Measurements from ENCODE around the gene PEG3.

The PEG3 gene

GRCh38 chr19:56811480-56811879, 29.0 kb downstream of the PEG3 start:
- H3K36me3 ChIP-seq (ENCODE audit: control insufficient read depth, insufficient read depth, low read length): no peaks in the 10 kb centered on the region
- no peak for DNase-seq (ENCODE audit: extremely low read depth, insufficient read length)
- no peak for TF ChIP-seq CTCF (IDR thresholded peaks at IDR 0.05; ENCODE audit: insufficient read depth, low read length, poor library complexity, severe bottlenecking)
- no peak overlapping the region for H3K4me3 ChIP-seq (replicated peaks; ENCODE audit: low read depth, low read length)
- H3K27me3 ChIP-seq (replicated peaks; ENCODE audit: control insufficient read depth, insufficient read depth, low read length): no peaks in the 10 kb centered on the region

DNA sequence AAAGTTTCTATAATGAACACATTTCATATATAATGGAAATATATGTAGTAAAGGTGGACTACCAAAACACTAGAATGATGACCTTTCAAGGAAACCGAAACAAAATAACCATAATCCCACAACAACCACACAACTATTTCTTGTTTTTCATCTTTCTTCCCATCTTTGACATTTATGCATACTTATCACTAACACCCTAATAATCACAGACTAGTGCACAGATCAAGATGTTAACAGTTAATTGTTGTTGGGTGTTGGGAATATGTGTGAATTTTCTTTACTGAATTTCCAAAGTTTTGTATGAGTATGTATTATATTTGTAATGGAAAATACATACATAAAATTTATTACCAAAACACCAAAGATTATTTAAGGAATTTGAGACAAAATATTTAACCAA, 30.3 kb downstream of the PEG3 start:
- TF ChIP-seq CTCF (IDR thresholded peaks at IDR 0.05; ENCODE audit: insufficient read depth, low read length, poor library complexity, severe bottlenecking): no peak
- H3K4me3 ChIP-seq (replicated peaks; ENCODE audit: low read depth, low read length): no peak overlapping the region
- H3K27me3 ChIP-seq (replicated peaks; ENCODE audit: control insufficient read depth, insufficient read depth, low read length): no peaks in the 10 kb centered on the region
- DNase-seq (ENCODE audit: extremely low read depth, insufficient read length): no peak
- H3K36me3 ChIP-seq (ENCODE audit: control insufficient read depth, insufficient read depth, low read length): no peaks in the 10 kb centered on the region

DNA sequence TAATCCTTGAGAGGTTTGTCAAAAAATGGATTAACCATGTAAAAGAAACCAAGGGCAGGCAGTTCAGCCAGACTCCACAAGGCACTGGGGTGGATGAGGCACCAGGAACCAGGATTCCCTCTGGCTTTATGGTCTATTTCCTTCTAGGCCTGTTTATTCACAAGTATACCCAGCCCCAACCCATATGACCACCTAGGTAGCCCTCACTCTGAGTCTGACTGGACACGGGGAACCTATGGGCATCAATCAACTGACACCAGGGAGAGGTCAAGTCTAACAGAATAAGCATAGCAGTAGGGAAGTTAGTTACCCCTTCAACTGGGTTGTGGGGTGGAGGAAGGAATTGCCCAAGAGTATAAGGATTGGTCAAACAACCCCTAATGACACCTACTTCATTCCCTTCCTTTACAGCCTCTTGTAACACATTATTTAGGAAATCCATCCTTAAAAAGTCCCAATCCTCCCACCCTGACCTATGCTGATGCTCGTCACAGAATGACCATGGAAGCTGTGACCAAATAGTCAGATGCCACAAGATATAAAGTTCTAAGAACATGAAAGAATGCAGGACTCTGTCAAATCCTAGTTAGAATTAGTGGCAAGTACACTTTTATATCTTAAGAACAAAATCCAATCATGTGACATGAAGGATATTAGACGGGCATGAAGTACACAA, 31.7 kb downstream of the PEG3 start:
- no peak for DNase-seq (ENCODE audit: extremely low read depth, insufficient read length)
- Histone ChIP-seq H3K36me3 (ENCODE audit: control insufficient read depth, insufficient read depth, low read length) (no peaks in the 10 kb centered on the region), H3K27me3 (replicated peaks; ENCODE audit: control insufficient read depth, insufficient read depth, low read length) (no peaks in the 10 kb centered on the region), H3K4me3 (replicated peaks; ENCODE audit: low read depth, low read length) (no peak overlapping the region)
- TF ChIP-seq CTCF (IDR thresholded peaks at IDR 0.05; ENCODE audit: insufficient read depth, low read length, poor library complexity, severe bottlenecking): no peak

- TF ChIP-seq CTCF (IDR thresholded peaks at IDR 0.05; ENCODE audit: insufficient read depth, low read length, poor library complexity, severe bottlenecking): no peak
- Histone ChIP-seq H3K36me3 (ENCODE audit: control insufficient read depth, insufficient read depth, low read length) (no peaks in the 10 kb centered on the region), H3K4me3 (replicated peaks; ENCODE audit: low read depth, low read length) (no peak overlapping the region), H3K27me3 (replicated peaks; ENCODE audit: control insufficient read depth, insufficient read depth, low read length) (no peaks in the 10 kb centered on the region)
- no peak for DNase-seq (ENCODE audit: extremely low read depth, insufficient read length)
Measured at GRCh38 chr19:56806639-56807038, 33.9 kb downstream of the PEG3 start.
